GM19099 (cell line): Measurements from ENCODE around the gene LRRC4C.

Experiments
- POLR2A ChIP-seq: IDR thresholded peaks from 3 replicates; pipeline ENCODE4 v1.6.1; 2011; ENCODE audit warnings: low read depth; ENCODE audit not compliant: insufficient read length; ENCODE audit errors: extremely low read depth

The LRRC4C gene

GRCh38 chr11:40573254-40573891, 886.1 kb downstream of the LRRC4C start:
- no peak for TF ChIP-seq POLR2A

GRCh38 chr11:40569947-40570531, 889.4 kb downstream of the LRRC4C start:
- no peak for TF ChIP-seq POLR2A

DNA sequence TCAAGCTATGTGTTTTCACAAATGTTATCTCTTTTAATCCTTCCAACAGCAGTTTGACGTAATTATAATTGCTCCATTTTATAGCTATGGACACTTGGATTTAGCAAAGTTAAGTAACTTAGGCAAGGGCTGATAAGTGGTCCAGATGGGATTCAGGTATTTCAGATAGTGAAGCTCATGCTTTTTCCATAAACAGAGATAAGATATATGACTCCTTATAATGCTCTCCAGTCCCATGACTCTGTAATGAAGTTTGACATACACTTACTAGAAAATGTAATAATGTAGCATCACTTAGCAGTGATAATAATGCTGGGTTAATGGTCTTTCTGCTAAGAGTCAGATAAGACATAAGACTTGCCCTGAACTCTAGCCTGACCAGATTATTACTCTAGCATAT, 892.1 kb downstream of the LRRC4C start:
- no peak for TF ChIP-seq POLR2A

DNA sequence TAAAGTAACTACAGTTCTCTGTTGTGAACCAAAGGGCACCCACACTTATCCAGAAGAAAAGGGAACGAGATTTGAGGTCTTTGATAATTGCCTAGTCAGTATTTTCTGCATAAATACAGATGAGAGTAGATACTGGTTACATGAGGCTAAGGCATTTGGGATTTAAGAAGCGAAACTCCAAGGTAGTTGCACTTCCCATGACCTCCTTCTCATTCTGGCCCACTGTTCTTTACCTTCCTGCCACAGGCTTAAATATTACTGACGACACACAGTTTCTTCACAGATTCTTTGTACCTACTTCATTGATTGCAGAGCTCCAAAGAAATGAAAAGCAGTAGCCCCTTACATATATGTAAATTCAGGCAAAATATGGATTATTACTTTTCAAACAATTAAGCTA, 915.3 kb downstream of the LRRC4C start:
- no peak for TF ChIP-seq POLR2A

DNA sequence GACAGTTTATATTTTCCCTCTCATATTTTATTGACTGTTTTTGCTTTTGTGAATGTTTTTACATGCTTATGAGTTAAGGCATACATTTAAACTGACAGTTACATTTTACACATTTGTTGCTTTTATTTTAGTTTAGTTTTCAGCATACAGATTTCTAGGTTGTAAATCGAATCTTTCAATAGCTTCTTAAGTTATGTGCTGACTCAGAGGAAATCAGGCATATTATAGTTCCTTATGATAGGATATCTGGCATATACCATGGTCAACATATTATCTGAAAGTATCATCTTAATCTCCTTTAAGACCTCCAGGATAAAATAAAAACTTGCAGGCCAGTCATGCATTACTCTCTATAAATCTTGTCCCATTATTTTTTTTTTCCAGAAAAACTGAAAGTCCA, 916.6 kb downstream of the LRRC4C start:
- TF ChIP-seq POLR2A: no peak

- no peak for TF ChIP-seq POLR2A
Measured at GRCh38 chr11:40537734-40538133, 921.7 kb downstream of the LRRC4C start.

- TF ChIP-seq POLR2A: no peak
Measured at GRCh38 chr11:40517122-40517521, 942.3 kb downstream of the LRRC4C start.

DNA sequence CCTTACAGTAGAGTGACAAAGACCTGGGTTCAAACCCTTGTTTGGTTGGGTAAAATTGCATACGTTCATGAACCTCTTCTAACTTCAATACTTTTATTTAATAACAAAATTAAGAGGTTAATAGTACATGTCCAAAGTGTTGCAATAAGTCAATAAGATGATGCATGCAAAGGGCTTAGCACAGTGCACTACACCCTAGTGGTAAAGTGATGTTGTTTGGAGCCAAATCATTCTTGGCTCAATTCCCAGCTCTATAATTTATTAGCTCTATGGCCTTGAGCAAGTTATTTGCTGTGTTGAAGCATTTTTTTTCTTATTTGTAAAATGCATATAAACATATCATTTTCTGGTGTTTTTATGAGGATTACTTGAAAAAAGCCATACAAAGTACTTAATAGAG, 945.3 kb downstream of the LRRC4C start:
- TF ChIP-seq POLR2A: no peak

DNA sequence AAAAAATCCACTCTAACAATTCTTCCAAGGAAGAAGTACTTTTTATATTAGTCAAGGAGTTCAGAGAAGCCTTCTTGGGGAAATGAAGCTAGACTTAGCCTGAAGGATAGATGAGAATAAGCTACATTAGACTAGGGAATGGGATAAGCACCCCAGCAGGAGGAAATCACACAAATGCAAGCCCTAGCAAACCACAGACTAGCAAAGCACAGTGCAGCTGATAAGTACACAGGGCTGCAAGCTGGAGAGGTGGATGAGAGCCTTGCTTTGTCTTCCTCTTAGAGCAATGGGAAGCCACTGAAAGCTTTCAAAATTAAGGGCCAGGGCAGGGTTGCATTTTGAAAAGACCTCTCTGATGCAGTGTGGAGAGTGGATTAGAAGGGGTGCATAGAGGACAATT, 946.2 kb downstream of the LRRC4C start:
- no peak for TF ChIP-seq POLR2A

DNA sequence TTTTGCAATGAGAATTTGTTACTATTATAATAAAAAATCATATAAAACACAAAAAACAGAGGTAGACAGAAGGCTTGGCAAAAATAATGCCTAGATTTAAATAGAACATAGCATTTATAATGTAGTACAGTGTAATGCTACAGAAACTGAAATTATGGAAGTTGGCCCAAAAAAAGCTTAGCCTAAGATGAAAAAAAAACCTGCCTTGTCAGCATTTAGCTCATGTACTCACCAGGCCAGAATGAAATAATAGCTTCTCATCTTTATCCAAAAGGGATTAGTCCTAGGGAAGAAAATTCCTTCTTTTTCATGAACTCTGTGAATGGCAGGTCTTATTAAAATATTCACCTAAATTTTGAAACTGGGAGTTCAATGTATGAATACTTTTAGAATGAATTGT, 951.1 kb downstream of the LRRC4C start:
- no peak for TF ChIP-seq POLR2A

- TF ChIP-seq POLR2A: no peak
Measured at GRCh38 chr11:40506226-40506625, 953.2 kb downstream of the LRRC4C start.

GRCh38 chr11:40491341-40491740, 968.1 kb downstream of the LRRC4C start:
- no peak for TF ChIP-seq POLR2A

- TF ChIP-seq POLR2A: no peak
Measured at GRCh38 chr11:40467771-40468170, 991.7 kb downstream of the LRRC4C start.

DNA sequence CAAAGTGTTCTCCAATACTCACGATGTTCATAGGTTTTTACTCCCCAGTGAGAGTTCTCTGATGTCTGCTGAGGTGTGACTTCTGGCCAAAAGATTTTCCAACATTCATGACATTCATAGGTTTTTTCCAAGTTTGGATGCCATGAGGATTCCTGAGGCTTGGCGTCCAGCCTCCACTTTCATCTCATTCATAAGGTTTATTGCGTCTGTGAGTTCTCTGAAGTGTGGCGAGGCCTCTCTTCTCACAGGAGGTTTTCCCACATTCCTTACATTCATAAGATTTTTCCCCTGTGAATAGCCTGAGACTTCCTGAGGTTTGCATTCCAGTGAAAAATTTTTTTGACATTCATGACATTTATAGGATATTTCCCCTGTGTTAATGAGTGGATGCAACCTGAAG, 1014.1 kb downstream of the LRRC4C start:
- TF ChIP-seq POLR2A: no peak

DNA sequence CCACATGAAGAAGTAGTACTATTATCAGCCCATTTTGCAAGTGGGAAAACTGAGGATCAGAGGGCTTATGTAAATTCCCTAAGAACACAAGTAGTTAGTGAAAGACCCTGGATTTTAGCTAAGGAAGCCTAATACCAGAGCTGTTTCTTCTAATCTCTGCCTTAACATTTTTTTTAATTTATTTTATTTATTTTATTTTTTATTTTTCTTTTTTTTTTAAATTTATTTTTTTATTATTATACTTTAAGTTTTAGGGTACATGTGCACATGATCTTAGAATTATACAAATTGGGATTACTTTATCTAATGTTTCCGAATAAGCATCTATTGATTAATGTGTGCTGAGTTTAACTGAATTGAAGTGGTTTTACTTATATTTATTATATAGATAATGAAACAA, 1015.3 kb downstream of the LRRC4C start:
- no peak for TF ChIP-seq POLR2A

DNA sequence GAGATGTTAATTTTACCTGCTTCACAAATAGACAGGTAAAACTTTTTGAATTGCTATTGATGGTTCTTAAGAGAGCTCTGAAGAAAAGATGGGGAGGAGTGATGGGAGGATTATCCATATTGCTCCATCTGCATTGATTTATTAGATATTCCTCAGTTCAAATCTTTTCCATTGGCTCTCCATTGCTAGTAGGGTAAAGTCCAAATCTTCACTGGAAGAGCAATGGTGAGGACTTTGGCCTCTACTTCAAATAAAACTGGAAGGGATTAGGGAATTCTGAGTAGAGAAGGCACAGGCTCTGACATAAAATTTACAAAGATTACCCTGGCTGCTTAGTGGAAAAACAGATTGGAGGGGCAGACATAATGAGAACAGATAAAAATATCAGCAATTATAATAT, 1024.1 kb downstream of the LRRC4C start:
- no peak for TF ChIP-seq POLR2A

- no peak for TF ChIP-seq POLR2A
Measured at GRCh38 chr11:40434926-40435325, 1024.5 kb downstream of the LRRC4C start.

- no peak for TF ChIP-seq POLR2A
Measured at GRCh38 chr11:40432358-40432757, 1027.1 kb downstream of the LRRC4C start.

GRCh38 chr11:40425168-40425567, 1034.3 kb downstream of the LRRC4C start:
- TF ChIP-seq POLR2A: no peak
